Right forelimb (tissue), 1 donor: ENCODE data around the gene ITIH4.

Experiments
- DNase-seq: peaks from one replicate; pipeline ENCODE4 v3.0.0-alpha.2; 2018

The ITIH4 gene

DNA sequence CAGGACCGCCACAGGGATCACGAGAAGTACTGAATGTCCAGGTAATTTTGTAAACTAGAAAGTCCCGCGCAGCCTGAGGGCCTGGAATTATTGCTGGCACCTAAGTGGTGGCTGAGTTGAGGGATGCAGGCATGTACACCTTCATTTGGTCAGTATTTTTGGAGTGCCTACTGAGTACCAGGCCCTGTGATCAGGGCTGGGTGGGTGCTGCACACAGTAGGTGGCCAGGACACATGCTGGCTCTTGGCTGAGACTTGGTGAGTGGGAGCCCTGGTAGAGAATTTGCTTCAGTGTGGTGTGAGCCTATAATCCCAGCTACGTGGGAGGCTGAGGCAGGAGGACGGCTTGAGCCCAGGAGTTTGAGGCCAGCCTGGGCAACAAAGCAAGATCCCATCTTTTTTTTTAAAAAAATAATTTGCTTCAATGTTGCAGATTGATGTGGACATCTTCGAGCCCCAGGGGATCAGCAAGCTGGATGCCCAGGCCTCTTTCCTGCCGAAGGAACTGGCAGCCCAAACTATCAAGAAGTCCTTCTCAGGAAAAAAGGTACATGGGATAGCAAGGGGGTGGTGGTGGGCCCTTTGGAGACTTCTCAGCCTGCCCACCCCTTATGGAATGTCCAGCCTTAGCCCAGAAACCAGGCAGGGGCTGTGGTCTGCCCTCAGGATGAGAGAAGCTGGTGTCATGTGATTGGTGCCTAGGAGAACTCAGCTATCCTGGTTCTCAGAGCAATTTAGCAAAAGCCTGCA lies 50.5 kb downstream of the ITIH4 start:
- peak; percentile 15 for DNase-seq

DNA sequence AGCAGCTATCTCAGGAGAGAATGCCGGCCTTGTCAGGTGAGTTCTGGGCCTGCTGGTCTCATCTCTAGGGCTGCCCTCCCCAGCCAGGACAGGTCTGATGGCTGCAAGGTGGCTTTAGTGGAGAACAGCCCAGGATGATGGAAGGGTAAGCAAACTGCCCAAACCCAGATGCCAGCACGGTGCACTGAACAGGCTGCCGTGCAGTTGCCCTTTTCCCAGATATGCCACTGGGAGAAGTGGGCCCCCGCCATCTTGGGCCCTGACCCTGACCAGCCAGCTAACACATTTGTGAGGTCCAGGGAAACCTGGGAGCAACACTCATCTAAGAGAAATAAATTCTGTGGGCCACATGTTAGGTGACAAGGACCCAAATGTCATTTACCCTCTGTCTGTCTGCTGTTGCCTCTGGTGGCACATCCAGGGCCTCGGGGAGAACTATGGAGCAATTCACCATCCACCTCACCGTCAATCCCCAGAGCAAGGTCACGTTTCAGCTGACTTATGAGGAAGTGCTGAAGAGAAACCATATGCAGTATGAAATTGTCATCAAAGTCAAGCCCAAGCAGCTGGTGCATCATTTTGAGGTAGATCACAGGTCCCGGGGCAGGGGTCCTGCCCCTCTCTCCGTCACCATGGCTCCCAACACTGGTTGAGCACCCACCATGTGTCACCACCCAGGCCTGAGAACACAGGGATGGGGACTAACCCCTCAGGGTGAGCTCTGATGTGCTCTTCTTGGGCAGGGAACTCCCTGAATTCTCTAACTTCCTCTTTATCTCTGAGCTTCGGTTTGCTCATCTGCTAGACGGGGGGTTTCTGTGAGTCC lies 51.2 kb downstream of the ITIH4 start:
- peak; percentile 35 for DNase-seq

DNA sequence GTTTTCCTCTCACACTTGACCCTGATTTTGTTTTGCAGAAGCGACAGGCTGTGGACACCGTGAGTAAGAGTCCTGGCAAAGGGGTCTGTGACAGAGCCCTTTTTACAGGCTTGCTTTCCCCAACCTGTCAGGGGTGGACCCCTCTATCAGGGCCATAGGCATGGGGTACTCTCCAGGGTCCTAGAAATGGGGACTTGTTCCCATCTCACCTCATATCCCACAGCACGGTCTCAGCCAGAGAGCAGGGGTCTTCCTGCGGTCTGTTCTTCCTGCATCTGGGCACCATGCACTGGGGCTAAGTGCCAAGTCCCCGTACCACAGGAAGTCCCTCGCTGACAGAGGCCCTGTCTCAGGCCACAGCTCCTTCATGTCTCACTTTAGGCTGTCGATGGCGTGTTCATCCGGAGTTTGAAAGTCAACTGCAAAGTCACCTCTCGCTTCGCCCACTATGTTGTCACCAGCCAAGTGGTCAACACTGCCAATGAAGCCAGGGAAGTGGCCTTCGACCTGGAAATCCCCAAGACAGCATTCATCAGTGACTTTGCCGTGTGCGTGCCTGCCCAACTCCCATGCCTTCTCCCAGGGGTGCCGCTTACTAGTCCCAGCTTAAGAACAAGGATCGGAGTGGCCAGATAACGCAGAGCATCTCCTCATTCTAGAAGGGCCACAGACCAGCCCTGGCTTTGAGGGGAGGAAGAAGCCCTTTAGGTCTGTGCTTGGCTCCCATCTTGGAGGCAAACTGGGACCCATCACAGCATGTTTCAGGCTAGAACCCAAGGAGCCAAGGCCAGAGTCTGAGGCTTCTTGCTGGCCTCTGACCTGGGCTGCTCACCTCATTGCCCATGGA lies 52.3 kb downstream of the ITIH4 start:
- peak; percentile 9 for DNase-seq

DNA sequence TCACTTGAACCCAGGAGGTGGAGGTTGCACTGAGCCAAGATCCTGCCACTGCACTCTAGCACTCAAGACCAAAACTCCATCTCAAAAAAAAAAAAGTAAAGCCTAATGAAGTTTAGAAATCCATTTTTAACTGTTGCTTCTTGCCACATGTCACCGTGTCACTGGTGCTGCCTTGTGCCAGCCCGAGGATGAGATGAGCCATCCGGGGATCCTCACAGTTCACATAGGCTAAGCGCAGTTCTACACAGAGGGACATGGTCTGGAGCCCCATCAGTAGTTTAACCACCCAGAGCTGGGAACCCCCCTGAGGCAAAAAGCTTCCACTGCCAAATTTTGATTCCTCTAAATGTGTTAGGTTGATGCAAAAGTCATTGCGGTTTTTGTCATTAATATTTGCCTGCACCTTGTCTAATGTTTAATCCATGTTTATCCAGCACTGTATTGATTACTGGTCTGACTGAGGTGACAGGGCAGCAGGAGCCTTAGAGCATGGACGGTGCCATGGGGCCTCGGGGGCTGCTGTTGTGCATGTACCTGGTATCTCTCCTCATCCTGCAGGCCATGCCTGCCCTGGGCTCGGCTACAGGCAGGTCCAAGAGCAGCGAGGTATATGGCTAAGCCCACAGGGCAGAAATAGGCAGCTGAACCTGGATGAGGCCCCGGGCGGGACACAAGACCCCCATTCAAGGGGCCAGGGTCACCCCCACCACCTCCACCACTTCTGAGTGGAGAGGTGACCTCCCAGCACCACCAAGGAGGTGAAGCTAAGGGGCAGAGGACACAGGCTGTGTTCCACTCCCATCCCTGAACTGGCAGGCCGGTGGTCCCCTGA lies 53.1 kb downstream of the ITIH4 start, which contains the start of gene ITIH1:
Gene ITIH1 (plus strand): TSS at position 473 of the 832 bp plus-strand sequence. CDS start 17 bp downstream, at position 490.
- DNase-seq = no peak

DNA sequence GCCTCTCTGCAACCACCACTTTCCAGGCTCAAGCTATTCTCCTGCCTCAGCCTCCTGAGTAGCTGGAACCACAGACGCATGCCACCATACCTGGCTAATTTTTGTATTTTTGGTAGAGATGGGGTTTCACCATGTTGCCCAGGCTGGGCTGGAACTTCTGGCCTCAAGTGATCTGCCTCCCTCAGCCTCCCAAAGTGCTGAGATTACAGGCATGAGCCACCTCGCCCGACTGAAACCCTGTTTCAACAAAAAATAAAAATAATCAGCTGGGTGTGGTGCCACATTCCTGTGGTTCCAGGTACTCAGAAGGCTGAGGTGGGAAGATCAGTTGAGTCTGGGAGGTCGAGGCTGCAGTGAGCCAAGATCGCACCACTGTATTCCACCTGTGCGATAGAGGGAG lies 54.0 kb downstream of the ITIH4 start:
- DNase-seq = peak; percentile 15

DNA sequence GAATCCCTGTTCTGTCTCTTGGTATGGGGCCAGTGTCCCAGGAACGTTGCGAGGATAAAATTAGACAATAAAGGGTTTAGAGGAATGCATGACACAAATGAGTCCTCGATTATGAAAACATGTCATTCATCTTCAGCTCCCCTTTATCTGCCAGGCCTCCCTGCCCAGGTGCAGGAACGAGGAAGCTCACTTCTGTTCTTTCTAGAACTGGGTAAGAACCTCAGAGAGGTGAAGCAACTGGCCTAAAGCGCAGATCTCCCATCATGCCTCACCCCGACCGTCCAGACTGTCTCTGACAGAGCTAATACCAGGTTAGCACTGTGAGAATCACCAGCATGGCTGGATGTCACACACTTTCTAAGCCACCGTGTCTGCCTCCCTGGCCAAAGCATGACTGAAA lies 54.6 kb downstream of the ITIH4 start:
- DNase-seq = peak; percentile 15

DNA sequence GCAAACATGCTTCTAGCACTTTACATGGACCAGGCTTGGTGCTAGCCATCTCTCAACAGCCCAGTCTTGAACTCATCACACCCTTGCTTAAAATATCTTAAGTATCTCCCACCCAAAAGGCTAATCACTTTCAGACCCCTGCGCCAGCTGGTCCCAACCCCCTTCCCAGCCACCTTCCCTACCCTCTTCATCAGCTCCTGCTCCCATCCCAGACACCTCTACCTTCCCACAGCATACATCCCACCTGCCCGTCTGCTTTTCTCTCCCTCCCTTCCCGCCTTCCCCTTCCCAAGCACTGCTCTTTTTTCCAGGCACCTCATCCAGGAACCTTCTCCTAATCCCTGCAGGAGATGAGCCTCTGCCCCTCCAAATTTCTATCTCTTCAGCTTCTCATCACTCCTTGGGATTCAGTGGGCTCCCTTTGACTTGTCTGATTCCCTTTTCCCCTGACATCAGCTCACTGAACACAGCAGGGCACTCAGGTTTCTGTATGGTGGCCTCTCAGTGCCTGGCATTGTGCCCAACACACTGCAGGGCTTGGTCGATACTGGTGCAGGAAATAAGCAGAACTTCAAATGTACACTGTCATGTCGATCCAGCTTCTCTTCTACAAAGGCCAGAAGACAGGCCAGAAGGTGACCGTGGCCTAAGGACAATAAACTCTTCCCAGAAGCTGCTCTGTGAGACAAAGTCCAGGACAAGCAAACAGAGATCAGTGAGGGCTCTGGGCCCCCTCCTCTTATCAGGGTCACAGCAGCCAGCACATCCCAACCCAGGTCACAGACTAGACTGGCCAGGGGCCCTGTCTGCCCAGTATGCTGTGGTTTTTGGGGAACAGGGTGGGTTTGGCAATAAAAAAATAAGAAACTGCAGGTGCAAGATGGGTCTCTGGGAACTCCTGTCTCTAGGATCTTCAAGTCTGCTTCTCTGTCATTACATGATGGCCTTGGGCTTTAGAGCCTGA lies 55.3 kb downstream of the ITIH4 start:
- peak; percentile 17 for DNase-seq

DNA sequence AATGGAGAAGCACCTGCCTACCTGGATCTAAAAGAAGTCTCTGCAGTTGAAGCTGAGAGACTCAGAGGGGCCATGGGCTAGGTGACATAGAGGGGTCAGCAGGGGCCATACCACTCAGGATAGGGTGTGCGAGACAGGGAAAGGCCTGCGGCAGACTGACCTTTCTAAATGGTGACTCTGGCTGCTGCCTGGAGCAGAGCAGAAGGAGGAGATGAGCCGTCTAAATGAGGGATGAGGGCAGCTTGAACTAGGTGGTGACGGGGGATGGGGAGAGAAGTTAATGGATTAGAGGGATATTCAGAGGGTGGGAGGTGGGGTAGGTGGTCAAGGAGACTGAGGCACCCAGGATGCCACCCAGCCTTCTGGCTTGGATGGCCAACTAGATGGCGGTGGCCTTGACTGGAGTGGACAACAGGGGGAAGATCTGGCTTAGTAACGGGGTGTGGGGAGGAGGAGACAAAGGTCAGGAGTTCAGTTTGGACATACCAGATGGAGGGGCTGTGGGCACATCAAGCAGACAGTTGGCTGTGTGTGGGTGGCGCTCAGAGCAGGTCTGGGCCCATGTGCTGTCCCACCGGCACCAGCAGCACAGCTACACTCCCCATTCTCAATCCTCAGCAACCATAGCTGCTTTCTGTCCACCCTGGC lies 56.3 kb downstream of the ITIH4 start:
- peak; percentile 12 for DNase-seq

DNA sequence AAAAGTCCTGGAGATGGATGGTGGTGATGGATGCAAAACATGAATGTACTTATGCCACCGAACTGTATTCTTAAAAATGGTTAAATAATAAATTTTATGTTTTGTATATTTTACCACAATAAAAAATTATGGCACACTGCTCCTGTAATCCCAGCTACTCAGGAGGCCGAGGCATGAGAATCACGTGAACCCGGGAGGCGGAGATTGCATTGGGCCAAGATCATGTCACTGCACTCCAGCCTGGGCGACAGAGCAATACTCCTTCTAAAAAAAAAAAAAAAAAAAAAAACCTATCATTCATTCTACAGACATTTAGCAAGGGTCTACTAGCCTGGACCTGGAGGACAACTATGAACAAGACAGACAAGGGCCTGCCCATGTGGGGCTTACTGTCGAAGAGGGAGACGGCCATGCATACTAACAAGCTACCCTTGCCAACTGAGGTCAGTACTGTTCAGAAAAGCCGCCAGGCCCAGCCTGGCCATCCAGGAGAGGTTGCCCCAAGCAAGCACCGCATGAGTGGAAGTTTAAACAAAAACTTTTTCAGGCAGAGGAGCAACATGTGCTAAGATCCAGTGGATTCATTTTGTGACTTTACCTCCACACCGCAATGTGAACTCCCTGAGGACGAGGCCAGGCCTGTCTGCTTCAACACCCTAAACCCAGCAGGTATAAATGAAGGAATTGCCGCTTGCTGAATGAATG lies 57.0 kb downstream of the ITIH4 start:
- DNase-seq = peak; percentile 38

DNA sequence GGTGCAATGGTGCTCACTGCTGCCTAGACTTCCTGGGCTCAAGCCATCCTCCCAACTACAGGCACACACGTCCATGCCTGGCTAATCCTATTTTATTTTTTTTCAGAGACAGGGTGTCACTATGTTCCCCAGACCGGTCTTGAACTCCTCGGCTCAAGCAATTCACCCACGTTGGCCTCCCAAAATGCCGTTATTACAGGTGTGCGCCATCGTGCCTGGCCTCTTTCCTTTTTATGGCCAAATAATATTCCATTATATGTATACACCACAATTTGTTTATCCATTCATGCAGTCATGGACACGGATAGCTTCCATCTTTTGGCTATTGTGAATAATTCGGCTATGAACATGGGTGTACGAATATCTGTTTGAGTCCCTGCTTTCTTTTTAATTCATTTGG lies 58.8 kb downstream of the ITIH4 start:
- DNase-seq = no peak

DNA sequence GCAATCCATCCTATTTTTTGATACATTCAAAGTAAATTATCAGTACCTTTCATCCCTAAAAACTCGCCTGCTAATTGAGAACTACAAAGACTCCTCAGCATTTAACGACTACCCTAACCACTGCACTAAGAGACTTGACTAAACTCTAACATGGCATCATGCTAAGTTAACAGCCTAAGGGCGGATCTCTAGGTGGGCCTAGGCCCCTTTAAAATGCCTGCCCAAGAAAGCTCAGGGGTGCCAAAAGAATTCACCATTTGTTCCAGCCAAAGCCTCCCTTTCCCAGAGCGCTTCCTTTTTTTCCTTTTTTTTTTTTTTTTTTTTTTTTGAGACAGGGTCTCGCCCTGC lies 59.2 kb downstream of the ITIH4 start:
- DNase-seq = no peak

DNA sequence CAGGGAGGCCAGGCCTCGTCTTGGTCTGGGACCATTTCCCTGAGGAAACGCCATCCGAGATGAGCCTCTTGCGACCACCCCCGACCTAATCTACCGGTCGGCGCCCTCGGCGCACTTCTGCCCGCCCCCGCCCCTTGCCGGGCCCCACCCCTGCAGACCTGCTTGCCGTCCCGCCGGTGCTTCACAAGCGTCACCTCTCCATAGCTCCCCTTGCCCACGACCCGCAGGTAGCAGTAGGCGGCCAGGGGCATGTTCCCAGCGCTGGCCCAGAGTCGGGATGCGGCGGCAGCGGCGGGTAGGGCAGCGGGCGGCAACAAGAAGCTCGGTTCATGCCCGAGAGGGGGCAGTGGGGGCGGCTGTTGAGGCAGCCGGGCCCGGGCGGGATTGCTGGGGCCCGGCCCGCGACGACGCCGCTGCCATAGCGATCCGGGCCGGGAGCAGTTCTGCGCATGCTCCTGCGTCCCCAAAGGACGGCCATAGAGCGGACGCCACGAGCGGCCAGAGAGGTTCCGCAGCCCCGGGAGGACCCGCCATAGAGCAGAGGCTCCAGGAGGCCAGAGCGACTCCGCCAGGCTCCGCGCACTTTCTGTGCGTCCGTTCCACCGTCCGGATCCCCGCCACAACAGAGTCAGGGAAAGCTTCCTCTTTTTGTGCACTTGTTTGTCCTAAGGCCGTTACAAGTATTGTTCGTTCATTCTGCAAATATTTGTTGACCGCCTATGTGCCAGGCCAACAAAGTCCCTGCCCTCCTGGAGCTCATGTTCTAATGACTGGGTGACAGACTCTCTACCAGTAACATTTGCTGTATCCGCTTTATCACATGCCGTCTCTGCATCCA lies 59.8 kb downstream of the ITIH4 start, which contains the start of gene NEK4:
Gene NEK4 (minus strand): TSS at position 445 of the 838 bp plus-strand sequence. CDS start 194 bp downstream, at position 251.
- DNase-seq = peak; percentile 93

DNA sequence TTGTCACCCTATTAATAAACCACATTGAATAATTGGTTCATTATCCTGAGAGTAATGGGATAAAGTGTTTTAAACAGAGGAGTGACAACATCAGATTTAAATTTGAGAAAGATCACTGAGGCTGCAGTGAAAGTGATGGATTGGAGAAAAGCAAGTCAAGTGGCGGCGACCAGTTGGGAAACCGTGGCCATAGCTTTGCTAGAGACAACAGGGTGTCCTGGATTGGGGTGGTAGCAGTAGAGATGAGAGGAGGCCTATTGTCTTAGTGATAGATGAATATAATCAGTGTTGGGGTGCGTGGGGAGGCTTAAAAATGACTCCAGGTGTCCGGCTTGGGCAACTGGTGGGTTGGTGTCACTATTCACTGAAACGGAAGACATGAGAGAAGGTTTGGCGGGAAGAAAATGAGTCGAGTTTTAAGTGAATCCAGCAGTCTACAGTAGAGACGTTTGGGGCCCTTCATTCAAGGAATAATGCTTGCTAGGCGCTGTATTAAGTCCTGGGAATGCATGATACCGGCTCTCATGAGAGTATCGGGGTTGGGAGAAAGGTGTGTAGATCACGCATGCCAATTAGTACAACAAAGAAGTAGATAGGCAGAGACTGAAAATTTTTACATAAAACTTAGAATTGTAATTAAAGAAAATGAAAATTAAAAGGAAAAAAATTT lies 60.6 kb downstream of the ITIH4 start:
- no peak for DNase-seq

DNA sequence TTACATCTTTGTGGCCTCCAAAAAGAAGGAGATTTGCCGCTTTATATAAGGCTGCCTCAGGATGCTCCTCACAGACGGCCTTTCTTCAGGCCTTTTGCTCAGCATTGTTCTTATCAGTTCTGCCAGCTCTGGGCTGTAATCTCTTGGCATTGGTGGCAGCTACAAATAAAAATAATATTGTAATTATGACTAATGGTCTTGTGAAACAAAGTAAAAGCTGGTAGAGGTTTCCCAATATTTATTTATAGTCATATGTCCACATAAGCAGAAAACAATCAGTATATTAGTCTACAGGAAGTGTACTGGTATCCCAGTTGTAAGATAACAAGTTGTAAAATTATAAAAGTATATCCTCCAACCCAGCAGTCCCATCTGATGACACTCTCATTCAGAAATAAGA lies 67.0 kb downstream of the ITIH4 start:
- no peak for DNase-seq
